Embryonic facial prominence (tissue), 1 donor: ENCODE results near the gene SPATA19.

Experiments used
- DNase-seq: peaks from one replicate; pipeline ENCODE4 v3.0.0-alpha.2; 2016; ENCODE audit errors: extremely low spot score

SPATA19 gene

GRCh38 chr11:133818302-133818701 is 27.0 kb downstream of the SPATA19 start:
- no peak for DNase-seq

DNA sequence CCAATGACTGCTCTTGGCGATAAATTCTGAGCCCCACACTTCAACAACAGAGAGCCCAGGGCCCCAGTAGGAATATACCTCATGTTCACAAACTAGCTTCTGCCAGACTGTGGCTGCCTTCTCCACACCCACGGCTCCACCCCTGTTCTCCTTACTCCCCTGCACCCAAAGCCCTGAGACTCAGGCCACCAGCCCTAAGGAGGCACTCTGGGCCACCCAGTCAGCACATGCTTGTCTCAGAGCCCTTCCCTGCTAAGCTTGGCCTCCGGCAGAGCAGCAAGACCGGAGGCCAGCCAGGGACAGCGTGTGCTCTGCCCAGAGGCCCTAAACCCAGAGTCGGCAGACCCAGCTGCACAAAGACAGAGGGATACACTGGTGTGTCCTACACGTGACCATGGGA is 27.9 kb downstream of the SPATA19 start:
- DNase-seq = no peak

- DNase-seq = no peak
These were observed 29.0 kb downstream of the SPATA19 start for GRCh38 chr11:133816146-133816870.

DNA sequence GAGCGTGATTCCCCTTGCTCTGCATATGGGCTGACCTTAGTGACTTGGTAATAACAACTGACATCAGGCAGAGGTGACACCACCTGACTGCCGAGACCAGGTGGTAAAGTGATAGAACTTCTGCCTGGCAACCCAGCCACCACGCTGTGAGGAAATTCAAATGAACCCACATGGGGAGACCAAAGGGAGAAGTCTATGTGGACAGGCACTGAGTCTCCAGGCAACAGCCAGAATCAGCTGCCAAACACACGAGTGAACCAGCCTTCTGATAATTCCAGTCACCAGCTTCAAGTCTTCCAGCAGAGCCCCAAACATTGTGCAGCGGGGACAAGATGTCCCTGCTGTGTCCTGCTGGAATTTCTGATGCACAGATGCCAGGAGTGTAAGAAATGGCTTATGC is 29.7 kb downstream of the SPATA19 start:
- DNase-seq = no peak

DNA sequence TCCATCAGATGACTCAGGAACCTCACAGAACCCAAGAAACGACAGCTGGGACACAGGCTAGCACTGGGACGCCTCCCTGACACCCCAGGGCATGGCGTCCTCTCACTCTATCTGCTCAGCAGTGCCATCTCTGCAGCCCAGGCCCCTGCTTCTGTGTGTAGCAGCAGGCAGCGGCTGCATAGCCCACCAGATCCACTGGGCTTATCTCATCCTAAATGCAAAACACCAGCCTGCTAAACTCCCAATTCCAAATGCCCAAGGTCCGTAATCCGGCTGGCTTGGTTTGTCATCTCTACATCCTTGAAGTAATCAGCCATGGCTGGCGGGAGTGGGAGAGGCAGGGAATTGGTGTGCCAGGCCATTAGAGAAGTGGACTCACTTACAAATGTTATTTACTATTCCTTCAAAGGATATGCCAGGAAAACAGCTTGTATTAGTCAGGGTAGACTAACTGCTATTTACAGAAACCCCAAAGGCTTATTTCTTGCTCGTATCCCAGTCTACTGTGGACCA is 30.7 kb downstream of the SPATA19 start:
- no peak for DNase-seq

- no peak for DNase-seq
These were observed 33.2 kb downstream of the SPATA19 start for GRCh38 chr11:133811850-133812685.

DNA sequence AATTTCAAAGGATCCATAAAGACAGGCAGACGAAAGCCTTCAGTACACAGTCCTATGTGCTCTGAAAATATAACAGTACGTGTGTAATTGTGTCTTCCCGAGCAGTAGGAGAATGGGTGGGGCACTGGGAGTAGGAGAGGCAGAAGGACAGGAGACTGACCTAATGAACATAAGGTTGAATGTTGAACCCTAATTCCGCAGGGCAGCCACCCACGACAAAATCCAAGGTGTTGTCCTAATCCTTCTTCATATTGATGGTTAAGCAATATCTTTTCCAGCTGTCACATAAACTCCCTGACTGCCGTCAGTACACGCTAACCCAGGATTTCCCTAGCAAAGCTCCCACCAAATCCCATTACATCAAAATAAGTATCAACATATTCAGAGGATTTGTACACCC is 34.5 kb downstream of the SPATA19 start:
- no peak for DNase-seq

- no peak for DNase-seq
These were observed 35.5 kb downstream of the SPATA19 start for GRCh38 chr11:133809569-133810491.

DNA sequence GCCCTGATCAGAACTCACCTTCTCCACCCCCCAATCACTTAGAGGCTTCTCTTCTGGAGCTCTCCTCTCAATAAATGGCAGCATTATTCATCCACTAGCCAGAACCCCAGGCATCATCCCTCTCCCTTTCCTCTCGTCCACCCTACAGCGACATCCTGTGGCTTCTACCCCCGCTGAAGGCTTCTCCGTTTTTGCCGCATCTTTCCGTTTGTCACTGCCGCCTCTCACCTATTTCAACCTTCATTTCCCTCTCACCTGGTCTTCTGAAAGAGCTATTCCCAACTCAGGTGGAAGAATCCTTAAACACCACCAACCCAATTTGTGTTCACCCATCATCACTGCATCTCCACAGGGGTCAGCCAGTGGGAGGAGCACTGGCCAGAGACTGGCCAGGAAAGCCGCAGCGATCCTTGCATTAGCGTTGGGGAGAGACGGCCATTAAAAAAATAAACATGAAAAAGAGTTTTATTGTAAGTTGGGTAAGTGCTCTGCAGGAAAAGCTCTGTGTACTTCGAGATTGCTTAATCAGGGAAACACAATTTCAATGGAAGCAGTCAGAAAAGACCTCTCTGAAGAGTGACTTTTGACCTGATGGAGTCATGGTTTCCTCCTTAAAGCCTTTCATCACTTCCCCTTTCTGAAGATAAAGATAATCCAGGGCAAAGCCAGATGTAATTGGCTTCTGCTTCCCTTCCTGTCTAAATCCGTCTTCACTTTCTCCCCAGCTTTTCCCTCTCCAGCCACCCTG is 36.7 kb downstream of the SPATA19 start:
- DNase-seq = no peak

- no peak for DNase-seq
These were observed 42.3 kb downstream of the SPATA19 start for GRCh38 chr11:133803026-133803425.

DNA sequence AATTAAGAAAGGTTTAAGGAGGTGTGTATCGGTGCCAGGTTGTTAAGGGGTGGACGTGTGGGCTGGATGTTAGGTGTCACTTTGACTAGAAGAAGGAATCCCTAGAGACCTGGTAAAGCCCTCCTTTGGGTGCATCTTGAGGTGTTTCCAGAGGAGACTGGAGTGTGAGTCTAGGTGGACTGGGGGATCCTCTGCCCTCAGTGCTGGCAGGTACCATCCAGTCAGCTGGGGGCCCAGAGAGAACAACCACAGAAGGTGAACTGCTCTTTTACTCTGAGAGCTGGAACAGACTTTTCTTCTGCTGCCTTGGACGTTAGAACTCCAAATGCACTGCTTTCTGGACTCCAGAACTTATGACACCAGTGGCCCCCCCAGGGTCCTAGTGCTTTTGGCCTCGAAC is 44.0 kb downstream of the SPATA19 start:
- no peak for DNase-seq

DNA sequence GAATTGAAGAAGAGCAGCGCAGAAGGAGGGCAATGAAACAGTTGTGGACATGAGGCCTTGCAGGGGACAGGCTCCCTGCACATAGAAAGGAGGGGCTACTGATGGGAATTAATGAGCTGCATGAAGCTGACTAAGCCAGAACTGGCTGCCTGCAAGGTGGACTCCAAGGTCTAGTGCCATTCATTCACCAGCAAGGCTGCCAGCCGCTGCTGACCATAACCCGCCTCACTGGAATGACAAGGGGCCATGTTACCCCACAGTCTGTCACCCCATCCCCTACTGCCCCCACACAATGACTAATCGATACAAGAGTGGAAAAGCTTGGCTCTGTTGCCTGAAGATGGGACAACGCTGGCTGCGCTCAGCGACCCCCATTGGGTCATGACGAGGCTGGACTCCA is 44.6 kb downstream of the SPATA19 start:
- no peak for DNase-seq

- DNase-seq = no peak
These were observed 47.8 kb downstream of the SPATA19 start for GRCh38 chr11:133797554-133797953.

DNA sequence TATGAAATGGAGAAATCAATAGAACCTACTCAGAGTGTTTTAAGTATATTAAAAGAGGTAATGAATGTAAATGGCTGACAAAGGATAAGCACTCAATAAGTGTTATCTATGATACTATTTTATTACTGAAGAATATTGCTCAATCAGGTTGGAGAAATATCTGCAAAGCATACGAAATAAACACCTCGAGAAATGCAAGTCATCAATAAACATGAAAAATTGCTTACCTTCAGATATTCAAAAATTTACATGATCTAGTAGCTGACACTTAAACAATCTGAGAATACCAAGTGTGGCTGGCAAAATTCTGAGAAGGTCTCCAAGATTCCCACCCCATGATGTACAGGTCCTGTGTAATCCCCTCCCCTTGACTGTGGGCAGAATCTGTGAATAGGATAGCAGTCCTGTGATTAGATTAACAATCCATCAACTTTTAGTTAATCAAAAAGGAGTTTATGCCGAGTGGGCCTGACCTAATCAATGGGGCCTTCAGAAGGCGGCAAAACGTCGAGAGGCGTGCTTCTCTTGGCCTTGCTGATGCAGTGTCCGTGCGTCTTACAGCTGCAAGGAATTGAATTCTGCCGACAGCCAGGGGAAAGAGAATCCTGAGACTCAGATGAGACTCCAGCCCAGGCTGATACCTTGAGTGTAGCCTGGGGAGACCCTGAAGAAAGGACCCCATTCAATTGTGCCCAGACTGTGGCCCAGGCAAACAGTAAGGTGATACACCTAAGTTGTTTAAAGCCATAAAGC is 49.1 kb downstream of the SPATA19 start:
- no peak for DNase-seq

DNA sequence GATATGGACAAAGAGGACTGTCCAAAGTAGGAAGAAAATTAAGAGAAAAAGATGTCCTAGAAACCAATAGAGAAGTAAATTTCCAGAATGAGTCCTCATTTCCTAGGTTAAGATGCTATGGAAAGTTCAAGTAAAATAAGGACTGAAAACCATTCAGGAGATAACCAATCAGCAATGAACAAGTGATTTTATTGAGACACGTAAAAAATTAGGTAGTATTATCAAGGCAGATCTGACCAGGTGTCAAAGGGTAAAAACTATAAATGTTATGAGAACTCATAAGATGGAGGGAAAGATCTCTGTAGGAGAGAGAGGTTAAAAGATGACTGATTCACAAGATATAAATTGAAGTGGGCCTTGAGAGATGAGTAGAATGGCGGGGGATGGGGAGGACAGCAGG is 50.2 kb downstream of the SPATA19 start:
- DNase-seq = no peak

GRCh38 chr11:133794205-133794604 is 51.1 kb downstream of the SPATA19 start:
- no peak for DNase-seq

DNA sequence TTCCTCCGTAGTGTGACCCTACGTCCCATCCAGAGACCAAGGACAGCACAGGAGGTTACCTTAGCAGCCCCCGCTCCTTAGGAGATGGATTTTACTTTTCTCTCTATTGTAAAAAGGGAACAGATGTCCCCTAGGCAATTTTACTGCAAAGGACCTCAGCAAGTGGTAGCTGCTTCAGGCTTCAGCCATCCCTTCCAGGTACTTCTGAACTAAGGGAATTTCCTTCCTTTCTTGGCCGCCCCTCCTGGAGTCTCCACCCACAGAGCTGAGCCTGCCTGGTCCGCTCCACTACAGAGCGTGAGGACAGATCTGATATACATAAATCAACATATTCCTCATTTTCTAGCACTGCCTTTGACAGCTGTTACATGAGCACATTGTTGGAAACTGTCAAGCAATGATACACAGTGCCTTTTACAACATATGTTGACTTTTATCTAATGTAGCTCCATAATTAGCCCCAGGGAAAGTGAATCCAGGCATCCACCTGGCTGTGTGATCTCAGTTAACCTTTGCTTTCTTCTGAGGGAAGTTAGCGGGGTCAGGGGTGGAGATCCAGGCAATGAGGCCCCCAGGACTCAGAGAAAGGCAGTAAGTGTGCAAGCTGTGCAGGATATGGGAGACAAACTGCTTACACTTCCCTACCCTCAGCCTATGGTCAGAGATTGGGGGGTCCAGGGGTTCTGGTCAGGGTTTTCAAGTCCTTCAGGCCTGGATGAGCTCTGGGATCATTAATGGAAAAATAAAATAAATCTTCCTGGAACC is 51.9 kb downstream of the SPATA19 start:
- DNase-seq = no peak

GRCh38 chr11:133790995-133791394 is 54.3 kb downstream of the SPATA19 start:
- DNase-seq = no peak
